OCI-M1 (cell line): ENCODE data around the gene ARHGAP42.
A peak's percentile ranks its signal among the peaks of the same experiment; 100 is the strongest.

ENCODE experiments used
- DNase-seq: peaks from one replicate; lab custom pipeline; 2025; lab: John Stamatoyannopoulos, UW

ARHGAP42 gene

GRCh38 chr11:100759106-100759505 is 72.0 kb downstream of the ARHGAP42 start:
- DNase-seq: no peak

GRCh38 chr11:100759856-100760255 is 72.8 kb downstream of the ARHGAP42 start:
- DNase-seq: no peak

- peak; percentile 26 for DNase-seq
Observed at GRCh38 chr11:100760744-100761143, 73.7 kb downstream of the ARHGAP42 start.

DNA sequence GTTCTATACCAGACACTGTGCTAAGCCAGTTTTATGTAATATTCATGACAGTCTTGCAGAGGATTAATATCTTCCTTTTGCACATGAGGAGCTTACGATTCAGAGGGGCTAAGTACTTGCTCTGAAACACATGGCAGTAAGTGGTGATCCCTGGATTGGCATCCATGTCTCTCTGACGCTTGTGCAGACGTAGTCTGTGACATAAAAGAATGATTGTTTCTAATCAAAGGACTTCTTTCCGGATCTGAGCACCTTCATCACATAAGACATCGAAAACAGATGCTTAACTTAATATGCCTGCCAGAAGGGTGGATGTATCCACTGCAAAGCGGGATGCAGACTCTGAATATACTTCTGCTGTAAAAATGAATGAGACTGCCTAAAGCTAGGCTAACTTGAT is 74.8 kb downstream of the ARHGAP42 start:
- no peak for DNase-seq

GRCh38 chr11:100766764-100767163 is 79.7 kb downstream of the ARHGAP42 start:
- no peak for DNase-seq

DNA sequence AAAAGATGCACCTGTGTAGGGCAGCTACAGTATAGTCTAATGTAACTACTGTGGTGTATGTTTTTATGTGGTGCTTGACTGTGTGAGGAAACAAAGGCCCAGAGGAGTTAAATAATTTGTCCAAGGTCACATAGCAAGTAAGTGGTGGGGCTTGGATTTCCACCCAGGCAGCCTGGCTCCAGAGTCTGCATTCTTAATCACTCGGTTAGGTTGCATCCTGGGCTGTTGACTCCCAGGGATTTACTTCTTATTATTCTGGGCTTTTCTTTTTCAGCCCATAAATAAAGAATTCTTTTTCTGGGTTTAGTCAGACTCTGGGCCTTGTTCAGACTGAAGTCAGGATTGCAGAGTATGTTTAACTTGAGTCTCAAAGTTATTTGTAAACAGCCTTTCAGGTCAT is 82.1 kb downstream of the ARHGAP42 start:
- DNase-seq: no peak

GRCh38 chr11:100769617-100770016 is 82.5 kb downstream of the ARHGAP42 start:
- DNase-seq: no peak

- DNase-seq: no peak
Observed at GRCh38 chr11:100774132-100774531, 87.0 kb downstream of the ARHGAP42 start.

DNA sequence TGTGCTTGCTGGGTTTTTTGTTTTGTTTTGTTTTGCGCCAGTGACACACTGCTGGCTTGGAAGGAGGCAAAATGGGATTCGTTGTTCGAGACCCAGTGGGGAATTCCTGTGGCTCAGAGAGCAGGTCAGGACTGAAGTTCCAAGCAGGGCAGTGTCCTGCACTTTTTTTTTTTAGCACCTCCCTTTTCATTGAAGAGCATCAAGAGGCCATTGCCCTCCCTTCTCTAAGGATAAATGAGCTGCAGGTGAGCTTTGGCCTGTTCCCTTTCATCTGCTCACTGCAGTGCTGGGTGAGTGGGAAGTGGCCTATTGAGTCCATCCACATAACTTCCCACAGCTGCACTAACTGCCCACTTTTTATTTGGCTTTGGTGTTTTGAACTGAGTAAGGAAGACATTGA is 87.8 kb downstream of the ARHGAP42 start:
- DNase-seq: no peak

- no peak for DNase-seq
Observed at GRCh38 chr11:100776212-100776896, 89.3 kb downstream of the ARHGAP42 start.

DNA sequence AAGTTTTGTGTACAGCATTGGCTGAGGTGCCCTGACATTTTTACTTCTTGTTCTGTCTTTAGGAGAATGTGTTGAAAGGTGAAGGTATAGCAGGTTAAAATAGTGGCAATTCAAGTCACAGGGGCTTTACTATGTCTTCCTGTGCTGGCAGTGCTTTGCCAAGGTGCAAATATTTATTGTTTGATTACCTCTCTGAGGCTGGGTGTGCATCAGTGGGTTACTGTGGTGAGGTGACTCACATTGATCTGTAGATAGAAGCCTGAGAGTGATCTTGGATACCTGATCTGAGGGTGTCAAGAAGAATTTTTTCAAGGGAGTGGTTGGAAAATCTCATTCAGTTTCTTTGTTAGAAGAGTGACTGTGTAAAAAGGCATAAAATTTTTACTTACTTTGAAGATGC is 90.0 kb downstream of the ARHGAP42 start:
- DNase-seq: no peak

DNA sequence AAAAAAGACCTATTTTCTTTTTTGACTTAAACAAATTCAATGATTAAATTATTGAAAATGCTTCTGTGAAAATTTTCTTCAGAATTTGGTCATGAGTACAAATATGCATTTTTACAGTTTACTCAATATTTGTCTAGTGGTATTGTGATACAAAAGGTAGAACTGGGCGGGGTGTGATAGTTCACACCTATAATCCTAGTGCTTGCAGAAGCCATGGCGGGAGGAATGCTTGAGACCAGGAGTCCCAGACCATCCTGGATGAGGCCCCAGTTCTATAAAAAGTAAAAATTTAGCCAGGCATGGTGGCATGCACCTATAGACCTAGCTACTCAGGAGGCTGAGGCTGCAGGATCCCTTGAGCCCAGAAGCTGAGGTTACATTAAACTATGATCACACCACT is 90.6 kb downstream of the ARHGAP42 start:
- no peak for DNase-seq

- no peak for DNase-seq
Observed at GRCh38 chr11:100778166-100778785, 91.2 kb downstream of the ARHGAP42 start.

DNA sequence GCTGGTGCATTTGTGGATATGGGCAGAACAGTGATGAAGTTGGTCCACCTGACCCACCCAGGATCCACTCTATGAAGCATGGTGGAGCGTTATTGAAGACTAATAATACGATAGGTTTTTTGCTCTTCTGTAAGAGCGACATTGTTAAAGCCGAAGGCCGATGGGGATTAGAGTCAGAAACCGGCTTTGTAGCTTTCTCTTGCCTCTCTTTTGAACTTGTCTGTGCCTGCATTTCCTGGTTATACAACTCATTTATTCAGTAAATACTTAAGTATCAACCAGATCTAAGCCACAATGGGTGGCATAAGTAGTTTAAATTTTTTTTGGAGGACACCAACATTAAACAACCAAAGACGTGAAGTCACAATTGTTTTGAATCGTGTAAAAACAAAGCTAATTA is 93.4 kb downstream of the ARHGAP42 start:
- DNase-seq: no peak

- DNase-seq: no peak
Observed at GRCh38 chr11:100785148-100785983, 98.3 kb downstream of the ARHGAP42 start.

DNA sequence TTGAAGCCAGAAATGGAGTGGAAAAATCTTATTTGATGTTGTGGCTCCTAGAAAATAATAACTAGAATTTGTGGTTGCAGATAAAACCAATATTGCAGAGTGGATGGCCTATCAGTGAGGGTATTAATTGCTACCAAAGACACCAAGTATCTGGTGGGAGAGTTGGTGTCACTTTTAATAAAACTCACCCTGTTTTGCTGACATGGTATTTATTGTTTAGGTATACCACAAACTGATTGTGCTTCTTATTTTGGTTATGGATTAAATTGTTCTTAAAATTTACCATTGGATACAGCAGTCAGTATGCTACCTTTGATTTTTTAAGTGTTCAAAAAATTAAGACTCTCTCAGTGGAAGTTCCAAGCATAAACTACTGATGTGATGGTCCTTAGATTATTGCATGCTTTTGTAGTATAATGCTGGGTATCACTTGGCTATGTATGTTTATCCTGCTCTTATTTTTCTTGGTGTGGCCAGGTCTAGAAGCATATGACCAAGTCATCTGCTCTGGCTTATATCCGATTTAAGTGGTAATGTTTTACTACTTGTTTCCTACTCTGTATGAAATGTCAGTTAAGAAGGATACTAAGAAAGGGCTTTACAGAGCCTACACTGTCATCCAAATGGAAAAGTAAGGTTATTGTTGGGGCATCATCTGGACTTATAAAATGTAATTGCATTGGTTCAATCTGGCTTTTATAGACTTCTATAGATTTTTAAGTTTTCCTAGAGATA is 101.6 kb downstream of the ARHGAP42 start:
- no peak for DNase-seq

DNA sequence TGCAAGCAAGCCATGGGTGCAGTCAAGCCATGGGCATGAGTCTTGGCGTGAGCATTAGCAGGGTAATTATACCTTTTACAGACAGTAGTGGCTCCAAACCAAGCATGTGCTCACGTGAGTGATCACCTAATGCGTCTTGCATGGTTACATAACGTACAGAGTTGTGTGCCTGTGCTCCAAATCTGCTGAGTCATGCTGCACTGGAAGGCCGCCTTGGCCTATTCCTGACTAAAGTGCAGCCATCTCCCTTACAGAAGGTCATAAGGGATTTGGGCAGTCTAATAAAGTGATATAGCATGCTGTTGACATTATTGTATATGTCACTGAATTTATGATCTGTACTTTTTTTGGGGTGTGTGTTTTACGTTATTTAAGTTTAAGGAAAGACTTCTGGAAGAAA is 102.4 kb downstream of the ARHGAP42 start:
- no peak for DNase-seq

GRCh38 chr11:100790073-100790472 is 103.0 kb downstream of the ARHGAP42 start:
- DNase-seq: no peak

GRCh38 chr11:100791103-100791502 is 104.0 kb downstream of the ARHGAP42 start:
- DNase-seq: no peak

- no peak for DNase-seq
Observed at GRCh38 chr11:100791860-100792259, 104.8 kb downstream of the ARHGAP42 start.

DNA sequence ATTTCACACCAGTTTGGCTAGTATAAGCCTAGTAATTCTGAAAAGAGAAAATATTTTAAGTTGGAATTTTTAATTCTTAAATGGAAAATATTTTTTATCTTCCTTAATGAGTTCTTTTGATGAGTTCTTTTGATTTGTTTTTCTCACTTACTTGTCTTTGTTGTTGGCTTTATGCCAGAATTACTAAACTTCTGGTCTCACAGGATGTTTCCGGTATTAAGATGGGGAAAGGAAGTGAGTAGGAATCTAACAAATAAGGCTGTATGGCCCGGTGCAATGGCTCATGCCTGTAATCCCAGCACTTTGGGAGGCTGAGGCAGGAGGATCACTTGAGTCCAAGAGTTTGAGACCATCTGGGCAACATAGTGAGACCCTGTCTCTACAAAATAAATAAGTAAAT is 106.4 kb downstream of the ARHGAP42 start:
- DNase-seq: no peak

DNA sequence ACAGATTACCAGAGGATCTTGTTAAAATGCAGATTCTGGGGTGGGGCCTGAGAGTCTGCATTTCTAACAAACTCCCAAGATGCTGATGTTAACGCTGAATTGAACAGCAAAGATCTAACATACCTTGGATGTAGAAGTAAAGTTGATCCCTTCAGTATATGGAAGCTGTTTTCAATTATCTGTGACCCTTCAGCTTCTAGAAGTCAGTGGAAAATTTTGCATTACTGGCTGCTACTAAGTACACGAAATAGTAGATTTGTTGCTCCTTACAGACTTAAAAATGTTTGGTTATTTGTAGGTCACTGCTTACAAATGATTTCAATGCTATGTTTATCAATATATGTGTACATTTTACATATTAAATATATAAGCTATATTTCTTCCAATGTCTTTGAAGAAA is 107.4 kb downstream of the ARHGAP42 start:
- no peak for DNase-seq
